Mammary epithelial cell (primary cell): Measurements from ENCODE around the gene BFSP1.

ENCODE experiments used
- EZH2 ChIP-seq: IDR thresholded peaks from 2 replicates; pipeline ENCODE4 v1.6.1; 2012; ENCODE audit warnings: low read length, inconsistent platforms, borderline replicate concordance
- TF ChIP-seq, protein P1 (sequence below), 2 donors: IDR thresholded peaks in 1 of 2; conservative IDR thresholded peaks in 1 of 2; 2 replicates each; pipeline ENCODE4 v1.5.1; 2011 to 2012; ENCODE audit warnings: inconsistent platforms in 2 of 2, low read length in 2 of 2, mild to moderate bottlenecking in 2 of 2, control low read depth in 1 of 2, low read depth in 1 of 2; ENCODE audit not compliant: insufficient read depth in 1 of 2; ENCODE audit errors: extremely low read depth in 1 of 2

DNA sequence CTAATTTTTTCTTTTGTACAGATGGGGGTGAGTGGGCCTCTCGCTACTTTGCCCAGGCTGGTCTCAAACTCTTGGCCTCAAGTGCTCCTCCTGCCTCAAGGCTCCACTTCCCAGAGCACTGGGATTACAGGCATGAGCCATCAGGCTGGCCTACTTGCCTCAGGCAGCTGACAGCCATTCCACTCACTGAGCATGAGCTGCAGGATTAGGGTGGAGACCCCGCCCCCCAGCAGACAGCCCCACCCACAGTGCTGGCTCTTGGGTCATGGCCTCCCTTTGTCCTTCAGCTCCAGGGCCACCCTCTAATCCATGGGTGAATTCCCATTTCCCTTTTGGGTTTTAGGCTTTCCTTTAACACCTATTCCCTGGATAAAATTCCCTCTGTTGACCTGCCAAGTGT is 82.1 kb downstream of the BFSP1 start:
- TF ChIP-seq, protein P1, sequence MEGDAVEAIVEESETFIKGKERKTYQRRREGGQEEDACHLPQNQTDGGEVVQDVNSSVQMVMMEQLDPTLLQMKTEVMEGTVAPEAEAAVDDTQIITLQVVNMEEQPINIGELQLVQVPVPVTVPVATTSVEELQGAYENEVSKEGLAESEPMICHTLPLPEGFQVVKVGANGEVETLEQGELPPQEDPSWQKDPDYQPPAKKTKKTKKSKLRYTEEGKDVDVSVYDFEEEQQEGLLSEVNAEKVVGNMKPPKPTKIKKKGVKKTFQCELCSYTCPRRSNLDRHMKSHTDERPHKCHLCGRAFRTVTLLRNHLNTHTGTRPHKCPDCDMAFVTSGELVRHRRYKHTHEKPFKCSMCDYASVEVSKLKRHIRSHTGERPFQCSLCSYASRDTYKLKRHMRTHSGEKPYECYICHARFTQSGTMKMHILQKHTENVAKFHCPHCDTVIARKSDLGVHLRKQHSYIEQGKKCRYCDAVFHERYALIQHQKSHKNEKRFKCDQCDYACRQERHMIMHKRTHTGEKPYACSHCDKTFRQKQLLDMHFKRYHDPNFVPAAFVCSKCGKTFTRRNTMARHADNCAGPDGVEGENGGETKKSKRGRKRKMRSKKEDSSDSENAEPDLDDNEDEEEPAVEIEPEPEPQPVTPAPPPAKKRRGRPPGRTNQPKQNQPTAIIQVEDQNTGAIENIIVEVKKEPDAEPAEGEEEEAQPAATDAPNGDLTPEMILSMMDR (conservative IDR thresholded peaks at IDR 0.05 in 1 of 2, IDR thresholded peaks at IDR 0.05 in 1 of 2; ENCODE audit: extremely low read depth in 1 of 2, insufficient read depth in 1 of 2, low read depth in 1 of 2, low read length in 2 of 2): no peak
- TF ChIP-seq EZH2: no peak
